A549 (cell line): ENCODE data around the gene SSBP2. TPM values are rescaled to one million over a fixed set of nuclear protein-coding genes. Genes with fewer than 3 reads are reported as not detected.

ENCODE experiments used
- ATAC-seq, 2 experiments: fragments of 200-7000 bp in 1 of 2; fragments of >200 bp in 1 of 2; cut with Nextera tagmentation in 1 of 2; cut with Tn5 transposase in 1 of 2; 3 replicates each; pipeline versions ENCODE4 v1.8.0 to v1.9.1; 2018 to 2020; ENCODE audit warnings: mild to moderate bottlenecking in 1 of 2, moderate library complexity in 1 of 2
- CTCF ChIA-PET: fragments of 300-600 bp; sonication (Branson Sonifier 250); formaldehyde crosslinking; extraction: SDS; loops from one replicate; lab custom pipeline; 2021; ENCODE audit warnings: antibody characterized with exemption, inconsistent platforms; lab: Yijun Ruan, JAX
- POLR2A ChIA-PET: fragments of 350-600 bp; formaldehyde crosslinking; extraction: SDS; loops from one replicate; lab custom pipeline; 2021; ENCODE audit warnings: antibody characterized with exemption, inconsistent platforms; lab: Yijun Ruan, JAX
- DNase-seq, 2 experiments: peaks; one replicate each; pipeline versions ENCODE4 v3.0.0 to v3.0.0-alpha.2; 2011 to 2016; ENCODE audit warnings: low read depth in 1 of 2, low spot score in 1 of 2
- FAIRE-seq: peaks from 2 replicates; lab custom pipeline; 2011; peaks lifted over from hg19 to GRCh38; lab: Jason Lieb, UNC
- H3K27ac ChIP-seq, 2 experiments: fragments of >200 bp; sonication (Bioruptor Twin); formaldehyde crosslinking; 3 replicates each; pipeline ENCODE4 v1.5.1; 2016 to 2017
- H3K4me1 ChIP-seq: fragments of >200 bp; sonication (Bioruptor Twin); formaldehyde crosslinking; 3 replicates; pipeline ENCODE4 v1.6.1; 2016
- H3K4me2 ChIP-seq: fragments of >200 bp; sonication (Bioruptor Twin); formaldehyde crosslinking; 3 replicates; pipeline ENCODE4 v1.6.1; 2016
- H3K4me3 ChIP-seq: fragments of >200 bp; sonication (Bioruptor Twin); formaldehyde crosslinking; 3 replicates; pipeline ENCODE4 v1.5.1; 2016
- H3K9me3 ChIP-seq: fragments of >200 bp; sonication (Bioruptor Twin); formaldehyde crosslinking; 3 replicates; pipeline ENCODE4 v1.6.1; 2016
- CEBPB ChIP-seq, 2 experiments: fragments of >200 bp in 1 of 2; sonication (Bioruptor Twin) in 1 of 2; formaldehyde crosslinking in 1 of 2; IDR thresholded peaks; 2 replicates each; pipeline ENCODE4 v1.6.1; 2012 to 2016
- CHD2 ChIP-seq: fragments of 150-350 bp; IDR thresholded peaks from 2 replicates; pipeline ENCODE4 v1.6.1; 2014; ENCODE audit warnings: low read length; ENCODE audit not compliant: partially characterized antibody
- CHD4 ChIP-seq: fragments of 200-600 bp; sonication (generic); IDR thresholded peaks from 2 replicates; pipeline ENCODE4 v1.6.1; 2016; ENCODE audit warnings: antibody characterized with exemption, mild to moderate bottlenecking, borderline replicate concordance
- EP300 ChIP-seq, 2 experiments: fragments of >200 bp; sonication (Bioruptor Twin); formaldehyde crosslinking; IDR thresholded peaks; 2 replicates in 1 of 2; 3 replicates in 1 of 2; pipeline ENCODE4 v1.6.1; 2016 to 2017
- FOXS1 ChIP-seq: fragments of 250-450 bp; sonication (Bioruptor Pico); IDR thresholded peaks from 2 replicates; pipeline ENCODE4 v1.5.0; 2020; ENCODE audit warnings: mild to moderate bottlenecking, moderate library complexity
- GATA3 ChIP-seq: IDR thresholded peaks from 2 replicates; pipeline ENCODE4 v1.6.1; 2012; ENCODE audit warnings: borderline replicate concordance
- JUN ChIP-seq, 2 experiments: fragments of >200 bp; sonication (Bioruptor Twin); formaldehyde crosslinking; IDR thresholded peaks; 2 replicates in 1 of 2; 3 replicates in 1 of 2; pipeline ENCODE4 v1.6.1; 2016 to 2017
- JUNB ChIP-seq: fragments of >200 bp; sonication (Bioruptor Twin); formaldehyde crosslinking; IDR thresholded peaks from 2 replicates; pipeline ENCODE4 v1.6.1; 2016
- MAFK ChIP-seq: fragments of 450-650 bp; IDR thresholded peaks from 2 replicates; pipeline ENCODE4 v1.6.1; 2014; ENCODE audit not compliant: partially characterized antibody
- MYC ChIP-seq: IDR thresholded peaks from 2 replicates; pipeline ENCODE4 v1.6.1; 2012; ENCODE audit warnings: mild to moderate bottlenecking, inconsistent platforms, low read length, improper control_type of control experiment, borderline replicate concordance
- PBX3 ChIP-seq: IDR thresholded peaks from 2 replicates; pipeline ENCODE4 v1.6.1; 2012
- POLR2AphosphoS2 ChIP-seq: conservative IDR thresholded peaks from 2 replicates; pipeline ENCODE4 v1.6.1; 2012; ENCODE audit warnings: low read length, improper control_type of control experiment, inconsistent platforms
- RFX5 ChIP-seq: fragments of 450-650 bp; IDR thresholded peaks from 2 replicates; pipeline ENCODE4 v1.7.1; 2014; ENCODE audit warnings: antibody characterized with exemption, mild to moderate bottlenecking, moderate library complexity
- SMC3 ChIP-seq: fragments of >200 bp; sonication (Bioruptor Twin); formaldehyde crosslinking; IDR thresholded peaks from 3 replicates; pipeline ENCODE4 v1.6.1; 2018; ENCODE audit warnings: inconsistent platforms
- TFCP2L1 ChIP-seq: fragments of 250-450 bp; sonication (Bioruptor Pico); IDR thresholded peaks from 2 replicates; pipeline ENCODE4 v1.5.0; 2021; ENCODE audit warnings: mild to moderate bottlenecking
- TP53 ChIP-seq: fragments of 250-450 bp; sonication (Bioruptor Pico); IDR thresholded peaks from 2 replicates; pipeline ENCODE4 v1.5.0; 2021; ENCODE audit warnings: mild to moderate bottlenecking, moderate library complexity
- USF2 ChIP-seq: fragments of 450-650 bp; IDR thresholded peaks from 2 replicates; pipeline ENCODE4 v1.6.1; 2014; ENCODE audit warnings: antibody characterized with exemption
- WGBS: methylation state at CpG from one replicate; pipeline ENCODE4 v1.1.6; 2017; ENCODE audit errors: missing lambda C conversion rate; 5-methylcytosine and 5-hydroxymethylcytosine counted together
- polyA plus RNA-seq, 4 experiments: library from polyadenylated mRNA; depleted of rRNA in 3 of 4; stranded (reverse); fragments of >200 nt; fragmentation: RNase III in 1 of 4; extraction: RNeasy Plus Mini Kit Qiagen cat#74134 plus additional on column Dnase treatment in 1 of 4; gene quantifications; 2 replicates in 3 of 4; 3 replicates in 1 of 4; pipeline ENCODE4 v1.2.3, GENCODE V29; 2011 to 2017
- TF ChIP-seq, protein P1 (sequence below): fragments of 200-600 bp; sonication (generic); IDR thresholded peaks from 2 replicates; pipeline ENCODE4 v1.6.1; 2016; ENCODE audit warnings: antibody characterized with exemption, mild to moderate bottlenecking, moderate library complexity
- TF ChIP-seq, protein P2 (sequence below): fragments of 250-450 bp; sonication (Bioruptor Pico); IDR thresholded peaks from 2 replicates; pipeline ENCODE4 v1.5.0; 2021; ENCODE audit warnings: mild to moderate bottlenecking, moderate library complexity, borderline replicate concordance
- TF ChIP-seq, protein P3 (sequence below): fragments of >200 bp; sonication (Bioruptor Twin); formaldehyde crosslinking; IDR thresholded peaks from 3 replicates; pipeline ENCODE4 v1.6.1; 2016
- TF ChIP-seq, protein P4 (sequence below): fragments of >200 bp; sonication (Bioruptor Twin); formaldehyde crosslinking; IDR thresholded peaks from 3 replicates; pipeline ENCODE4 v1.5.1; 2016

The SSBP2 gene
- polyA plus RNA-seq, 2 of the 4 experiments (the other 2 are of a cell fraction) = 4.5 to 14.2 TPM

DNA sequence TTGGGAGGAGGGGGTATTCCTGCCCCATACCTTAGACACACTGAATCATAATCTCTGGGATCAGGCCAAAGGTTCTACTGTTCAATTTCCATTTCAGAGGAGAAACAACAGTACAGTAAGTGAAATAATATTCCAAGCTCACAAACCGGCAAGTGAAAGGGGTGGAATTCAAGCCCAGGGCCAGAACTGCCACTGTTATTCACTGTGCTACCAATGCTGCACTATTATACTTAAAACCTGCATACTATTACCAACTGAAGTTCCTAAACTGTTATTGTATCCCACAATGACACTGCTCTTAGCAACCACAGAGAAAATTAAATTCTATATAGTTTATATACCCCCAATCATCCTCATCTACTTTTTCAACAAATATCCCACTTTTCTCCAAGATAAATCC lies 24.6 kb downstream of the SSBP2 start:
- Histone ChIP-seq H3K9me3 (no peaks in the 10 kb centered on the region), H3K27ac (no peak overlapping the region), H3K4me1 (no peaks in the 10 kb centered on the region), H3K4me2 (no peak overlapping the region), H3K4me3 (no peak overlapping the region)
- no peak for DNase-seq
- no peak for TF ChIP-seq JUNB
- TF ChIP-seq TP53 = no peak
- TF ChIP-seq PBX3 = no peak
- no peak for TF ChIP-seq JUN (IDR thresholded peaks at IDR 0.05)
- TF ChIP-seq CHD2 = no peak
- TF ChIP-seq, protein P1, sequence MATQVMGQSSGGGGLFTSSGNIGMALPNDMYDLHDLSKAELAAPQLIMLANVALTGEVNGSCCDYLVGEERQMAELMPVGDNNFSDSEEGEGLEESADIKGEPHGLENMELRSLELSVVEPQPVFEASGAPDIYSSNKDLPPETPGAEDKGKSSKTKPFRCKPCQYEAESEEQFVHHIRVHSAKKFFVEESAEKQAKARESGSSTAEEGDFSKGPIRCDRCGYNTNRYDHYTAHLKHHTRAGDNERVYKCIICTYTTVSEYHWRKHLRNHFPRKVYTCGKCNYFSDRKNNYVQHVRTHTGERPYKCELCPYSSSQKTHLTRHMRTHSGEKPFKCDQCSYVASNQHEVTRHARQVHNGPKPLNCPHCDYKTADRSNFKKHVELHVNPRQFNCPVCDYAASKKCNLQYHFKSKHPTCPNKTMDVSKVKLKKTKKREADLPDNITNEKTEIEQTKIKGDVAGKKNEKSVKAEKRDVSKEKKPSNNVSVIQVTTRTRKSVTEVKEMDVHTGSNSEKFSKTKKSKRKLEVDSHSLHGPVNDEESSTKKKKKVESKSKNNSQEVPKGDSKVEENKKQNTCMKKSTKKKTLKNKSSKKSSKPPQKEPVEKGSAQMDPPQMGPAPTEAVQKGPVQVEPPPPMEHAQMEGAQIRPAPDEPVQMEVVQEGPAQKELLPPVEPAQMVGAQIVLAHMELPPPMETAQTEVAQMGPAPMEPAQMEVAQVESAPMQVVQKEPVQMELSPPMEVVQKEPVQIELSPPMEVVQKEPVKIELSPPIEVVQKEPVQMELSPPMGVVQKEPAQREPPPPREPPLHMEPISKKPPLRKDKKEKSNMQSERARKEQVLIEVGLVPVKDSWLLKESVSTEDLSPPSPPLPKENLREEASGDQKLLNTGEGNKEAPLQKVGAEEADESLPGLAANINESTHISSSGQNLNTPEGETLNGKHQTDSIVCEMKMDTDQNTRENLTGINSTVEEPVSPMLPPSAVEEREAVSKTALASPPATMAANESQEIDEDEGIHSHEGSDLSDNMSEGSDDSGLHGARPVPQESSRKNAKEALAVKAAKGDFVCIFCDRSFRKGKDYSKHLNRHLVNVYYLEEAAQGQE = no peak
- no peak for TF ChIP-seq CHD4
- TF ChIP-seq POLR2AphosphoS2 = no peak
- TF ChIP-seq SMC3 = no peak
- ChIA-PET POLR2A (no interaction called here), CTCF (no interaction called here)
- 68% methylated on average over 1 of the region's 1 CpG for WGBS
- no peak for ATAC-seq
- no peak for FAIRE-seq

DNA sequence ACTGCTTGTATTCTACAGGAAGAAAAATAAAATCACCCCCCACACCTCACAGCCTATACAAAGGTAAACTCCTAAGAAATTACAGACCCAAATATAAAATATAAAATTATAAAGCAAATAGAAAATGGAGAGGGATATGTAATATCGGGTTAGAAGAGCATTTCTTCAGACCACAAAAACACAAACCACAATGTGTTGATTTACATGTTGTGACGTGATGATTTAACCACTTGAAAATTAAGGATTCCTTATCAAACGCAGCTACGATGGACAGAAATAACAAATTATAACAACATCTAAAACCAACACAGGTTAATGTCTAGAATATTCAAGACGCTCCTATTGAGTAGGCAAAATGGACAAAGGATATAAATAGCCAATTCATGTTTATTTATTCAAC lies 26.3 kb downstream of the SSBP2 start:
- no peak overlapping the region for H3K4me3 ChIP-seq
- ATAC-seq (no peak), DNase-seq (no peak), FAIRE-seq (no peak)
- TF ChIP-seq, protein P2, sequence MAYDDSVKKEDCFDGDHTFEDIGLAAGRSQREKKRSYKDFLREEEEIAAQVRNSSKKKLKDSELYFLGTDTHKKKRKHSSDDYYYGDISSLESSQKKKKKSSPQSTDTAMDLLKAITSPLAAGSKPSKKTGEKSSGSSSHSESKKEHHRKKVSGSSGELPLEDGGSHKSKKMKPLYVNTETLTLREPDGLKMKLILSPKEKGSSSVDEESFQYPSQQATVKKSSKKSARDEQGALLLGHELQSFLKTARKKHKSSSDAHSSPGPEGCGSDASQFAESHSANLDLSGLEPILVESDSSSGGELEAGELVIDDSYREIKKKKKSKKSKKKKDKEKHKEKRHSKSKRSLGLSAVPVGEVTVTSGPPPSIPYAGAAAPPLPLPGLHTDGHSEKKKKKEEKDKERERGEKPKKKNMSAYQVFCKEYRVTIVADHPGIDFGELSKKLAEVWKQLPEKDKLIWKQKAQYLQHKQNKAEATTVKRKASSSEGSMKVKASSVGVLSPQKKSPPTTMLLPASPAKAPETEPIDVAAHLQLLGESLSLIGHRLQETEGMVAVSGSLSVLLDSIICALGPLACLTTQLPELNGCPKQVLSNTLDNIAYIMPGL (CRISPR knock-in tag) = no peak
- TF ChIP-seq RFX5 (no peak), GATA3 (no peak), USF2 (no peak), TP53 (no peak), CEBPB (IDR thresholded peaks at IDR 0.05) (no peak), EP300 (IDR thresholded peaks at IDR 0.05) (no peak), MYC (no peak), SMC3 (no peak), PBX3 (no peak), JUN (IDR thresholded peaks at IDR 0.05) (no peak), FOXS1 (CRISPR knock-in tag) (no peak), TFCP2L1 (CRISPR knock-in tag) (no peak), CHD4 (no peak), MAFK (no peak)
- TF ChIP-seq, protein P3, sequence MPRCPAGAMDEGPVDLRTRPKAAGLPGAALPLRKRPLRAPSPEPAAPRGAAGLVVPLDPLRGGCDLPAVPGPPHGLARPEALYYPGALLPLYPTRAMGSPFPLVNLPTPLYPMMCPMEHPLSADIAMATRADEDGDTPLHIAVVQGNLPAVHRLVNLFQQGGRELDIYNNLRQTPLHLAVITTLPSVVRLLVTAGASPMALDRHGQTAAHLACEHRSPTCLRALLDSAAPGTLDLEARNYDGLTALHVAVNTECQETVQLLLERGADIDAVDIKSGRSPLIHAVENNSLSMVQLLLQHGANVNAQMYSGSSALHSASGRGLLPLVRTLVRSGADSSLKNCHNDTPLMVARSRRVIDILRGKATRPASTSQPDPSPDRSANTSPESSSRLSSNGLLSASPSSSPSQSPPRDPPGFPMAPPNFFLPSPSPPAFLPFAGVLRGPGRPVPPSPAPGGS = no peak
- TF ChIP-seq, protein P4, sequence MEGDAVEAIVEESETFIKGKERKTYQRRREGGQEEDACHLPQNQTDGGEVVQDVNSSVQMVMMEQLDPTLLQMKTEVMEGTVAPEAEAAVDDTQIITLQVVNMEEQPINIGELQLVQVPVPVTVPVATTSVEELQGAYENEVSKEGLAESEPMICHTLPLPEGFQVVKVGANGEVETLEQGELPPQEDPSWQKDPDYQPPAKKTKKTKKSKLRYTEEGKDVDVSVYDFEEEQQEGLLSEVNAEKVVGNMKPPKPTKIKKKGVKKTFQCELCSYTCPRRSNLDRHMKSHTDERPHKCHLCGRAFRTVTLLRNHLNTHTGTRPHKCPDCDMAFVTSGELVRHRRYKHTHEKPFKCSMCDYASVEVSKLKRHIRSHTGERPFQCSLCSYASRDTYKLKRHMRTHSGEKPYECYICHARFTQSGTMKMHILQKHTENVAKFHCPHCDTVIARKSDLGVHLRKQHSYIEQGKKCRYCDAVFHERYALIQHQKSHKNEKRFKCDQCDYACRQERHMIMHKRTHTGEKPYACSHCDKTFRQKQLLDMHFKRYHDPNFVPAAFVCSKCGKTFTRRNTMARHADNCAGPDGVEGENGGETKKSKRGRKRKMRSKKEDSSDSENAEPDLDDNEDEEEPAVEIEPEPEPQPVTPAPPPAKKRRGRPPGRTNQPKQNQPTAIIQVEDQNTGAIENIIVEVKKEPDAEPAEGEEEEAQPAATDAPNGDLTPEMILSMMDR = no peak
- TF ChIP-seq, protein P1 = no peak
- CTCF ChIA-PET = no interaction called here
- H3K4me2 ChIP-seq = no peak overlapping the region
- WGBS = 76% methylated on average over 5 of the region's 5 CpGs
- no peaks in the 10 kb centered on the region for H3K4me1 ChIP-seq
- POLR2A ChIA-PET = no interaction called here
- no peak overlapping the region for H3K27ac ChIP-seq
- no peaks in the 10 kb centered on the region for H3K9me3 ChIP-seq
